GM23338 (cell line): ENCODE measurements around the gene IQCK. TPM values are rescaled to one million over a fixed set of nuclear protein-coding genes. Genes with fewer than 3 reads are reported as not detected.

Experiments used
- CREB1 ChIP-seq: fragments of 250-450 bp; sonication (Bioruptor Pico); IDR thresholded peaks from 2 replicates; pipeline ENCODE4 v1.5.0; 2020; ENCODE audit warnings: low read depth, mild to moderate bottlenecking, moderate library complexity
- NANOG ChIP-seq: IDR thresholded peaks from 2 replicates; pipeline ENCODE4 v1.6.1; 2016; ENCODE audit warnings: antibody characterized with exemption, borderline replicate concordance
- polyA plus RNA-seq: library from polyadenylated mRNA; unstranded; fragments of >200 nt; fragmentation: Nextera tagmentation; extraction: Ambion mirVana; gene quantifications from 2 replicates; pipeline ENCODE4 v1.2.1, GENCODE V29; 2016
- total RNA-seq: library from RNA; depleted of rRNA; stranded (reverse); fragments of >200 nt; shearing (Covaris generic); gene quantifications from 2 replicates; pipeline ENCODE4 v1.2.3, GENCODE V29; 2014
- TF ChIP-seq, protein P1 (sequence below): fragments of 250-450 bp; sonication (Bioruptor Pico); IDR thresholded peaks from 2 replicates; pipeline ENCODE4 v1.5.0; 2020; ENCODE audit warnings: mild to moderate bottlenecking, moderate library complexity
- TF ChIP-seq, protein P2 (sequence below): IDR thresholded peaks from one replicate; pipeline ENCODE4 v1.6.1; 2018; ENCODE audit warnings: antibody characterized with exemption; ENCODE audit not compliant: unreplicated experiment

Gene IQCK
- total and polyA plus RNA-seq, 2 experiments from 2014 or later: 7.6 to 10.0 TPM

DNA sequence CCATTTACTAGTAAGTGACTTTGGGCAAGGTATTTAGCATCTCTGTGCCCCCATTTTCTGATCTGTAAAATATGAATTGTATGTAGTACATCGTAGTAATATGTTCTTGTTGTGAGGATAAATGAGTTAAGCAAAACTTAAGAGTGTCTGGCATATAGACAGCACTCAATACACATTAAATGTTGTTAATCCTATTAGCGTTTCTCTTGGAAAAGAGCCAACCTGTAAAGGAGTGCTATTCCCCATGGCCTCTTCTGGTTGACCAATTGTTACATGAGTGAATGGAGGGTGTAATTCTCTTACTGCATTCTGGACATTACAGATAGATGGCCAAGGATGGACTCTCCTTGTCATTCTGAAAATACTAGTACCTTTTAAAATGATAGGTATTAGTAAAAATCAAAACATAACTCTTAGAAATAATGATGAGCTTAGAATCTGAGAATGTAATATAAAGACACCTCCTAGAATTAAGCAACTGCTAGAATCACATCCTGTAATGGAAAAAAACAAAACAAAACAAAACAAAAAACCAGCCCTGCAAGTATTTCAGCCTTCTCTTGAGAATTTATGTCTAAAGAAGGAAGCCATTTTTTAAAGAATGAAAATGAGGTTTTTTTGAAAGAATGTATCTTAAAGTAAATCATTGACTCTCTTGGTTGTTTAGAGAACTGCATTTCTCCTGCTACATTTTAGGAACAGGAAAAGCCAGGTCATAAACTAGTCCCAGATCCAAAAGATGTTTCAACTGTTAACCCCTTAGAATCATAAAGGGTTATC lies 30.5 kb downstream of the IQCK start (continued):
- TF ChIP-seq, protein P1, sequence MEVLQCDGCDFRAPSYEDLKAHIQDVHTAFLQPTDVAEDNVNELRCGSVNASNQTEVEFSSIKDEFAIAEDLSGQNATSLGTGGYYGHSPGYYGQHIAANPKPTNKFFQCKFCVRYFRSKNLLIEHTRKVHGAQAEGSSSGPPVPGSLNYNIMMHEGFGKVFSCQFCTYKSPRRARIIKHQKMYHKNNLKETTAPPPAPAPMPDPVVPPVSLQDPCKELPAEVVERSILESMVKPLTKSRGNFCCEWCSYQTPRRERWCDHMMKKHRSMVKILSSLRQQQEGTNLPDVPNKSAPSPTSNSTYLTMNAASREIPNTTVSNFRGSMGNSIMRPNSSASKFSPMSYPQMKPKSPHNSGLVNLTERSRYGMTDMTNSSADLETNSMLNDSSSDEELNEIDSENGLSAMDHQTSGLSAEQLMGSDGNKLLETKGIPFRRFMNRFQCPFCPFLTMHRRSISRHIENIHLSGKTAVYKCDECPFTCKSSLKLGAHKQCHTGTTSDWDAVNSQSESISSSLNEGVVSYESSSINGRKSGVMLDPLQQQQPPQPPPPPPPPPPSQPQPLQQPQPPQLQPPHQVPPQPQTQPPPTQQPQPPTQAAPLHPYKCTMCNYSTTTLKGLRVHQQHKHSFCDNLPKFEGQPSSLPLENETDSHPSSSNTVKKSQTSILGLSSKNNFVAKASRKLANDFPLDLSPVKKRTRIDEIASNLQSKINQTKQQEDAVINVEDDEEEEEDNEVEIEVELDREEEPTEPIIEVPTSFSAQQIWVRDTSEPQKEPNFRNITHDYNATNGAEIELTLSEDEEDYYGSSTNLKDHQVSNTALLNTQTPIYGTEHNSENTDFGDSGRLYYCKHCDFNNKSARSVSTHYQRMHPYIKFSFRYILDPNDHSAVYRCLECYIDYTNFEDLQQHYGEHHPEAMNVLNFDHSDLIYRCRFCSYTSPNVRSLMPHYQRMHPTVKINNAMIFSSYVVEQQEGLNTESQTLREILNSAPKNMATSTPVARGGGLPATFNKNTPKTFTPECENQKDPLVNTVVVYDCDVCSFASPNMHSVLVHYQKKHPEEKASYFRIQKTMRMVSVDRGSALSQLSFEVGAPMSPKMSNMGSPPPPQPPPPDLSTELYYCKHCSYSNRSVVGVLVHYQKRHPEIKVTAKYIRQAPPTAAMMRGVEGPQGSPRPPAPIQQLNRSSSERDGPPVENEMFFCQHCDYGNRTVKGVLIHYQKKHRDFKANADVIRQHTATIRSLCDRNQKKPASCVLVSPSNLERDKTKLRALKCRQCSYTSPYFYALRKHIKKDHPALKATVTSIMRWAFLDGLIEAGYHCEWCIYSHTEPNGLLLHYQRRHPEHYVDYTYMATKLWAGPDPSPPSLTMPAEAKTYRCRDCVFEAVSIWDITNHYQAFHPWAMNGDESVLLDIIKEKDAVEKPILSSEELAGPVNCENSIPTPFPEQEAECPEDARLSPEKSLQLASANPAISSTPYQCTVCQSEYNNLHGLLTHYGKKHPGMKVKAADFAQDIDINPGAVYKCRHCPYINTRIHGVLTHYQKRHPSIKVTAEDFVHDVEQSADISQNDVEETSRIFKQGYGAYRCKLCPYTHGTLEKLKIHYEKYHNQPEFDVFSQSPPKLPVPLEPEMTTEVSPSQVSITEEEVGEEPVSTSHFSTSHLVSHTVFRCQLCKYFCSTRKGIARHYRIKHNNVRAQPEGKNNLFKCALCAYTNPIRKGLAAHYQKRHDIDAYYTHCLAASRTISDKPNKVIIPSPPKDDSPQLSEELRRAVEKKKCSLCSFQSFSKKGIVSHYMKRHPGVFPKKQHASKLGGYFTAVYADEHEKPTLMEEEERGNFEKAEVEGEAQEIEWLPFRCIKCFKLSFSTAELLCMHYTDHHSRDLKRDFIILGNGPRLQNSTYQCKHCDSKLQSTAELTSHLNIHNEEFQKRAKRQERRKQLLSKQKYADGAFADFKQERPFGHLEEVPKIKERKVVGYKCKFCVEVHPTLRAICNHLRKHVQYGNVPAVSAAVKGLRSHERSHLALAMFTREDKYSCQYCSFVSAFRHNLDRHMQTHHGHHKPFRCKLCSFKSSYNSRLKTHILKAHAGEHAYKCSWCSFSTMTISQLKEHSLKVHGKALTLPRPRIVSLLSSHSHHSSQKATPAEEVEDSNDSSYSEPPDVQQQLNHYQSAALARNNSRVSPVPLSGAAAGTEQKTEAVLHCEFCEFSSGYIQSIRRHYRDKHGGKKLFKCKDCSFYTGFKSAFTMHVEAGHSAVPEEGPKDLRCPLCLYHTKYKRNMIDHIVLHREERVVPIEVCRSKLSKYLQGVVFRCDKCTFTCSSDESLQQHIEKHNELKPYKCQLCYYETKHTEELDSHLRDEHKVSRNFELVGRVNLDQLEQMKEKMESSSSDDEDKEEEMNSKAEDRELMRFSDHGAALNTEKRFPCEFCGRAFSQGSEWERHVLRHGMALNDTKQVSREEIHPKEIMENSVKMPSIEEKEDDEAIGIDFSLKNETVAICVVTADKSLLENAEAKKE: no peak
- TF ChIP-seq NANOG (no peak), CREB1 (CRISPR knock-in tag) (no peak)
- TF ChIP-seq, protein P2, sequence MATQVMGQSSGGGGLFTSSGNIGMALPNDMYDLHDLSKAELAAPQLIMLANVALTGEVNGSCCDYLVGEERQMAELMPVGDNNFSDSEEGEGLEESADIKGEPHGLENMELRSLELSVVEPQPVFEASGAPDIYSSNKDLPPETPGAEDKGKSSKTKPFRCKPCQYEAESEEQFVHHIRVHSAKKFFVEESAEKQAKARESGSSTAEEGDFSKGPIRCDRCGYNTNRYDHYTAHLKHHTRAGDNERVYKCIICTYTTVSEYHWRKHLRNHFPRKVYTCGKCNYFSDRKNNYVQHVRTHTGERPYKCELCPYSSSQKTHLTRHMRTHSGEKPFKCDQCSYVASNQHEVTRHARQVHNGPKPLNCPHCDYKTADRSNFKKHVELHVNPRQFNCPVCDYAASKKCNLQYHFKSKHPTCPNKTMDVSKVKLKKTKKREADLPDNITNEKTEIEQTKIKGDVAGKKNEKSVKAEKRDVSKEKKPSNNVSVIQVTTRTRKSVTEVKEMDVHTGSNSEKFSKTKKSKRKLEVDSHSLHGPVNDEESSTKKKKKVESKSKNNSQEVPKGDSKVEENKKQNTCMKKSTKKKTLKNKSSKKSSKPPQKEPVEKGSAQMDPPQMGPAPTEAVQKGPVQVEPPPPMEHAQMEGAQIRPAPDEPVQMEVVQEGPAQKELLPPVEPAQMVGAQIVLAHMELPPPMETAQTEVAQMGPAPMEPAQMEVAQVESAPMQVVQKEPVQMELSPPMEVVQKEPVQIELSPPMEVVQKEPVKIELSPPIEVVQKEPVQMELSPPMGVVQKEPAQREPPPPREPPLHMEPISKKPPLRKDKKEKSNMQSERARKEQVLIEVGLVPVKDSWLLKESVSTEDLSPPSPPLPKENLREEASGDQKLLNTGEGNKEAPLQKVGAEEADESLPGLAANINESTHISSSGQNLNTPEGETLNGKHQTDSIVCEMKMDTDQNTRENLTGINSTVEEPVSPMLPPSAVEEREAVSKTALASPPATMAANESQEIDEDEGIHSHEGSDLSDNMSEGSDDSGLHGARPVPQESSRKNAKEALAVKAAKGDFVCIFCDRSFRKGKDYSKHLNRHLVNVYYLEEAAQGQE: no peak
